ENCODE results near the gene FXYD1. TPM values are rescaled to one million over a fixed set of nuclear protein-coding genes. Genes with fewer than 3 reads are reported as not detected.

Gene FXYD1
- total RNA-seq, 1 experiment from 2014 or later, result 13.3 TPM

DNA sequence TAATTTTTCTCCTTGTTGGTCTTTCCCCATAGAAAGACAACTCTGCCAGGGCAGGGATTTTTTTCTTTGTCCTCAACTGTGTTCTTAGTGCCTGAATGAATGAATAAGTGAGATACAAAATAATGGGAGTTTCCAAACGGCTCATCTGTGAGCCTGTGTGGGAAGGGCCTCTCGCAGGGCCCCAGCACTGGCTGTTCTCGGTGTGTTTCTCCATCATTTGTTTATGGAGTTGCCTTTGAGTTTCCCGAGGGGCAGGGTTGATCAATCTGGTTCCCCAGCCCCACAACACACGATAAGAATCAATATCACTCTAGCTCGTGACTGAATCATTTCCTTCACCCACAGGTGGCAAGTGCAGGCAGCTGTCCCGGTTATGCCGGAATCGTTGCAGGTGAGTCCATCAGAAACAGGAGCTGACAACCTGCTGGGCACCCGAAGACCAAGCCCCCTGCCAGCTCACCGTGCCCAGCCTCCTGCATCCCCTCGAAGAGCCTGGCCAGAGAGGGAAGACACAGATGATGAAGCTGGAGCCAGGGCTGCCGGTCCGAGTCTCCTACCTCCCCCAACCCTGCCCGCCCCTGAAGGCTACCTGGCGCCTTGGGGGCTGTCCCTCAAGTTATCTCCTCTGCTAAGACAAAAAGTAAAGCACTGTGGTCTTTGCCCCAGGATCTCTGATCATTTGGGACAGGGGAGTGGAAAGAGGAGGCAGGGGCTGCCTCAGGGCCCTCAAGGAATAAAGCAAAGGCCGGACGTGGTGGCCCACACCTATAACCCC lies 30.8 kb downstream of the FXYD1 start (continued):
- TF ChIP-seq, protein P1, sequence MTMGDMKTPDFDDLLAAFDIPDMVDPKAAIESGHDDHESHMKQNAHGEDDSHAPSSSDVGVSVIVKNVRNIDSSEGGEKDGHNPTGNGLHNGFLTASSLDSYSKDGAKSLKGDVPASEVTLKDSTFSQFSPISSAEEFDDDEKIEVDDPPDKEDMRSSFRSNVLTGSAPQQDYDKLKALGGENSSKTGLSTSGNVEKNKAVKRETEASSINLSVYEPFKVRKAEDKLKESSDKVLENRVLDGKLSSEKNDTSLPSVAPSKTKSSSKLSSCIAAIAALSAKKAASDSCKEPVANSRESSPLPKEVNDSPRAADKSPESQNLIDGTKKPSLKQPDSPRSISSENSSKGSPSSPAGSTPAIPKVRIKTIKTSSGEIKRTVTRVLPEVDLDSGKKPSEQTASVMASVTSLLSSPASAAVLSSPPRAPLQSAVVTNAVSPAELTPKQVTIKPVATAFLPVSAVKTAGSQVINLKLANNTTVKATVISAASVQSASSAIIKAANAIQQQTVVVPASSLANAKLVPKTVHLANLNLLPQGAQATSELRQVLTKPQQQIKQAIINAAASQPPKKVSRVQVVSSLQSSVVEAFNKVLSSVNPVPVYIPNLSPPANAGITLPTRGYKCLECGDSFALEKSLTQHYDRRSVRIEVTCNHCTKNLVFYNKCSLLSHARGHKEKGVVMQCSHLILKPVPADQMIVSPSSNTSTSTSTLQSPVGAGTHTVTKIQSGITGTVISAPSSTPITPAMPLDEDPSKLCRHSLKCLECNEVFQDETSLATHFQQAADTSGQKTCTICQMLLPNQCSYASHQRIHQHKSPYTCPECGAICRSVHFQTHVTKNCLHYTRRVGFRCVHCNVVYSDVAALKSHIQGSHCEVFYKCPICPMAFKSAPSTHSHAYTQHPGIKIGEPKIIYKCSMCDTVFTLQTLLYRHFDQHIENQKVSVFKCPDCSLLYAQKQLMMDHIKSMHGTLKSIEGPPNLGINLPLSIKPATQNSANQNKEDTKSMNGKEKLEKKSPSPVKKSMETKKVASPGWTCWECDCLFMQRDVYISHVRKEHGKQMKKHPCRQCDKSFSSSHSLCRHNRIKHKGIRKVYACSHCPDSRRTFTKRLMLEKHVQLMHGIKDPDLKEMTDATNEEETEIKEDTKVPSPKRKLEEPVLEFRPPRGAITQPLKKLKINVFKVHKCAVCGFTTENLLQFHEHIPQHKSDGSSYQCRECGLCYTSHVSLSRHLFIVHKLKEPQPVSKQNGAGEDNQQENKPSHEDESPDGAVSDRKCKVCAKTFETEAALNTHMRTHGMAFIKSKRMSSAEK (CRISPR knock-in tag; IDR thresholded peaks at IDR 0.05; ENCODE audit: borderline replicate concordance), result no peak

GRCh38 chr19:35170359-35171061 lies 31.9 kb downstream of the FXYD1 start:
- H3K27me3 Mint-ChIP-seq (ENCODE audit: low read depth), result no peaks in the 10 kb centered on the region
- no peaks in the 10 kb centered on the region; the same call in 1 of the 2 replicates for H3K4me1 Mint-ChIP-seq
- H3K27ac Mint-ChIP-seq, result no peak overlapping the region
- DNase-seq (ENCODE audit: low spot score) (no peak), ATAC-seq (no peak)
- TF ChIP-seq CTCF (IDR thresholded peaks at IDR 0.05) (no peak), RELA (CRISPR knock-in tag; IDR thresholded peaks at IDR 0.05; ENCODE audit: borderline replicate concordance) (no peak), ZNF263 (CRISPR knock-in tag; IDR thresholded peaks at IDR 0.05; ENCODE audit: low read depth) (no peak), FOXP1 (CRISPR knock-in tag; IDR thresholded peaks at IDR 0.05; ENCODE audit: borderline replicate concordance) (no peak), ZNF416 (CRISPR knock-in tag; IDR thresholded peaks at IDR 0.05) (no peak), ZSCAN18 (CRISPR knock-in tag; IDR thresholded peaks at IDR 0.05) (no peak)
- peaks cover 13% of the 10 kb centered on the region for H3K9me3 Mint-ChIP-seq
- peaks cover 24% of the 10 kb centered on the region for H3K36me3 Mint-ChIP-seq
- CTCF ChIA-PET, result interaction anchor here (0.5 kb wide), 1 partner anchor 58 kb away, joined by 3 read pairs; the partner anchor contains the start of gene FAM187B
- H3K4me3 Mint-ChIP-seq, result no peak overlapping the region
- POLR2A ChIA-PET, result no interaction called here

DNA sequence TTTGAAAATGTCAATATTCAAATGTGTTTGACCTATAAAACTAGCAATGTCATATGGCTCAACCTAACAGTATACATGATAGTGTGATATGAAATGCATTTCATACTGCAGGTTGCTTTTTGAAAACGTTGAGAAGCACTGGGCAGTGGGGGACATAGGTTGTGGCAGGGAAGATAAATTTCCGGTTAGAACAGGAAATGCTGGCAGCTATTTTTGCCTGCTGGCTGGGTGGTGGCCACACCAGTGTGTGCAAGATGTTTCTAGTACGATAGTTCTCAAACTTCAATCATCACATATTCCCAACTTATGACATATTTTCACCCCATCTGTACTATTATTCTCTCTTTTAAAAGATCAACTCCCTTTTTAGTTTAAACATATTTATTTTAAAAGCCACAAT lies 33.1 kb downstream of the FXYD1 start:
- peaks cover under 1% of the 10 kb centered on the region for H3K9me3 Mint-ChIP-seq
- ATAC-seq (no peak), DNase-seq (ENCODE audit: low spot score) (no peak)
- H3K27ac Mint-ChIP-seq, result no peak overlapping the region
- H3K4me3 Mint-ChIP-seq, result no peak overlapping the region
- ChIA-PET POLR2A (no interaction called here), CTCF (interaction anchor here (0.6 kb wide), 1 partner anchor 87 kb away, joined by 3 read pairs; no protein-coding TSS in a partner anchor)
- no peaks in the 10 kb centered on the region for H3K27me3 Mint-ChIP-seq (ENCODE audit: low read depth)
- peaks cover 6% of the 10 kb centered on the region for H3K4me1 Mint-ChIP-seq
- peaks cover 11% of the 10 kb centered on the region for H3K36me3 Mint-ChIP-seq
- TF ChIP-seq, protein P2, sequence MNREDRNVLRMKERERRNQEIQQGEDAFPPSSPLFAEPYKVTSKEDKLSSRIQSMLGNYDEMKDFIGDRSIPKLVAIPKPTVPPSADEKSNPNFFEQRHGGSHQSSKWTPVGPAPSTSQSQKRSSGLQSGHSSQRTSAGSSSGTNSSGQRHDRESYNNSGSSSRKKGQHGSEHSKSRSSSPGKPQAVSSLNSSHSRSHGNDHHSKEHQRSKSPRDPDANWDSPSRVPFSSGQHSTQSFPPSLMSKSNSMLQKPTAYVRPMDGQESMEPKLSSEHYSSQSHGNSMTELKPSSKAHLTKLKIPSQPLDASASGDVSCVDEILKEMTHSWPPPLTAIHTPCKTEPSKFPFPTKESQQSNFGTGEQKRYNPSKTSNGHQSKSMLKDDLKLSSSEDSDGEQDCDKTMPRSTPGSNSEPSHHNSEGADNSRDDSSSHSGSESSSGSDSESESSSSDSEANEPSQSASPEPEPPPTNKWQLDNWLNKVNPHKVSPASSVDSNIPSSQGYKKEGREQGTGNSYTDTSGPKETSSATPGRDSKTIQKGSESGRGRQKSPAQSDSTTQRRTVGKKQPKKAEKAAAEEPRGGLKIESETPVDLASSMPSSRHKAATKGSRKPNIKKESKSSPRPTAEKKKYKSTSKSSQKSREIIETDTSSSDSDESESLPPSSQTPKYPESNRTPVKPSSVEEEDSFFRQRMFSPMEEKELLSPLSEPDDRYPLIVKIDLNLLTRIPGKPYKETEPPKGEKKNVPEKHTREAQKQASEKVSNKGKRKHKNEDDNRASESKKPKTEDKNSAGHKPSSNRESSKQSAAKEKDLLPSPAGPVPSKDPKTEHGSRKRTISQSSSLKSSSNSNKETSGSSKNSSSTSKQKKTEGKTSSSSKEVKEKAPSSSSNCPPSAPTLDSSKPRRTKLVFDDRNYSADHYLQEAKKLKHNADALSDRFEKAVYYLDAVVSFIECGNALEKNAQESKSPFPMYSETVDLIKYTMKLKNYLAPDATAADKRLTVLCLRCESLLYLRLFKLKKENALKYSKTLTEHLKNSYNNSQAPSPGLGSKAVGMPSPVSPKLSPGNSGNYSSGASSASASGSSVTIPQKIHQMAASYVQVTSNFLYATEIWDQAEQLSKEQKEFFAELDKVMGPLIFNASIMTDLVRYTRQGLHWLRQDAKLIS (CRISPR knock-in tag; IDR thresholded peaks at IDR 0.05; ENCODE audit: borderline replicate concordance), result no peak
- TF ChIP-seq, protein P3, sequence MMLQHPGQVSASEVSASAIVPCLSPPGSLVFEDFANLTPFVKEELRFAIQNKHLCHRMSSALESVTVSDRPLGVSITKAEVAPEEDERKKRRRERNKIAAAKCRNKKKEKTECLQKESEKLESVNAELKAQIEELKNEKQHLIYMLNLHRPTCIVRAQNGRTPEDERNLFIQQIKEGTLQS (CRISPR knock-in tag; conservative IDR thresholded peaks at IDR 0.05), result no peak
- TF ChIP-seq JAZF1 (CRISPR knock-in tag; IDR thresholded peaks at IDR 0.05) (no peak), CTCF (IDR thresholded peaks at IDR 0.05) (no peak), JUN (CRISPR knock-in tag; IDR thresholded peaks at IDR 0.05) (no peak), ZNF219 (CRISPR knock-in tag; IDR thresholded peaks at IDR 0.05; ENCODE audit: borderline replicate concordance) (no peak), NR2C2 (CRISPR knock-in tag; IDR thresholded peaks at IDR 0.05) (no peak)

Data from WTC11 (cell line).